CD8-positive, alpha-beta memory T cell (primary cell): ENCODE results near the gene POLR1C. TPM values are rescaled to one million over a fixed set of nuclear protein-coding genes. Genes with fewer than 3 reads are reported as not detected.

ENCODE experiments used
- CTCF ChIA-PET: fragments of 350-600 bp; sonication (Branson Sonifier 250); formaldehyde crosslinking; loops from one replicate; lab custom pipeline; 2021; ENCODE audit warnings: antibody characterized with exemption; lab: Charles Lee
- POLR2A ChIA-PET: fragments of 350-600 bp; sonication (Branson Sonifier 250); formaldehyde crosslinking; loops from one replicate; lab custom pipeline; 2021; ENCODE audit warnings: antibody characterized with exemption; lab: Charles Lee
- DNase-seq, 5 donors: peaks; one replicate each; pipeline versions ENCODE4 v3.0.0 to v3.0.0-alpha.2; 2020 to 2022; ENCODE audit warnings: mixed read lengths in 1 of 5
- H3K27ac ChIP-seq: one replicate; pipeline ENCODE4 v1.7.0; 2013; ENCODE audit warnings: low read depth, mild to moderate bottlenecking, low read length, moderate library complexity
- H3K27me3 ChIP-seq: 2 replicates; pipeline ENCODE4 v1.7.0; 2013; ENCODE audit warnings: low read length, mild to moderate bottlenecking; ENCODE audit not compliant: insufficient read depth, poor library complexity, severe bottlenecking
- H3K36me3 ChIP-seq: 2 replicates; pipeline ENCODE4 v1.7.0; 2013; ENCODE audit warnings: mild to moderate bottlenecking, low read length, moderate library complexity; ENCODE audit not compliant: insufficient read depth
- H3K4me1 ChIP-seq: 2 replicates; pipeline ENCODE4 v1.7.0; 2013; ENCODE audit warnings: mild to moderate bottlenecking, low read length, moderate library complexity; ENCODE audit not compliant: insufficient read depth
- H3K4me3 ChIP-seq: 2 replicates; pipeline ENCODE4 v1.7.0; 2013; ENCODE audit warnings: mild to moderate bottlenecking, low read length
- H3K9me3 ChIP-seq: 2 replicates; pipeline ENCODE4 v1.7.0; 2013; ENCODE audit warnings: mild to moderate bottlenecking, low read length
- H3K27ac Mint-ChIP-seq, 8 donors: one replicate each; pipeline ENCODE4 v1.8.0; 2020 to 2021; ENCODE audit warnings: mixed read lengths in 8 of 8, mild to moderate bottlenecking in 6 of 8, inconsistent platforms in 3 of 8, moderate library complexity in 3 of 8
- H3K27me3 Mint-ChIP-seq, 2 donors: one replicate each; pipeline ENCODE4 v1.8.0; 2020 to 2021; ENCODE audit warnings: mixed read lengths in 2 of 2, mild to moderate bottlenecking in 1 of 2, moderate library complexity in 1 of 2
- H3K36me3 Mint-ChIP-seq, 3 donors: one replicate each; pipeline ENCODE4 v1.8.0; 2020 to 2021; ENCODE audit warnings: mixed read lengths in 3 of 3, inconsistent platforms in 1 of 3, mild to moderate bottlenecking in 1 of 3
- H3K4me1 Mint-ChIP-seq, 3 donors: one replicate each; pipeline ENCODE4 v1.8.0; 2020 to 2021; ENCODE audit warnings: mixed read lengths in 3 of 3, inconsistent platforms in 1 of 3, mild to moderate bottlenecking in 1 of 3
- H3K4me3 Mint-ChIP-seq, 7 donors: one replicate each; pipeline ENCODE4 v1.8.0; 2020 to 2021; ENCODE audit warnings: mixed read lengths in 7 of 7, mild to moderate bottlenecking in 6 of 7, moderate library complexity in 4 of 7, inconsistent platforms in 2 of 7
- H3K9me3 Mint-ChIP-seq, 5 donors: one replicate each; pipeline ENCODE4 v1.8.0; 2020 to 2022; ENCODE audit warnings: mixed read lengths in 5 of 5, mild to moderate bottlenecking in 3 of 5, moderate library complexity in 2 of 5, inconsistent platforms in 1 of 5
- polyA plus RNA-seq: library from polyadenylated mRNA; unstranded; fragments of 300-500 nt; fragmentation: Illumina TruSeq; gene quantifications from one replicate; pipeline ENCODE4 v1.2.3, GENCODE V29; 2021
- total RNA-seq, 2 experiments: library from RNA; stranded (reverse); gene quantifications; one replicate each; pipeline ENCODE4 v1.2.3, GENCODE V29; 2021

Gene POLR1C
- total and polyA plus RNA-seq, 3 experiments from 2014 or later: 19.6 to 124 (median 122) TPM

- Histone ChIP-seq H3K9me3 (no peaks in the 10 kb centered on the region), H3K27me3 (peaks cover 11% of the 10 kb centered on the region), H3K27ac (no peak overlapping the region), H3K4me1 (peaks cover 6% of the 10 kb centered on the region), H3K4me3 (no peak overlapping the region), H3K36me3 (no peaks in the 10 kb centered on the region)
- Mint-ChIP-seq H3K27me3 (peaks cover 8 to 22% of the 10 kb centered on the region in 2 donors), H3K9me3 (no peaks in the 10 kb centered on the region), H3K36me3 (peaks cover 0 to 5% (median 0%) of the 10 kb centered on the region in 3 donors), H3K4me3 (no peak overlapping the region), H3K27ac (no peak overlapping the region), H3K4me1 (peaks cover 10 to 12% (median 12%) of the 10 kb centered on the region in 3 donors)
- ChIA-PET CTCF (interaction anchor here (1.0 kb wide), 1 partner anchor 24 kb away, joined by 3 read pairs; no protein-coding TSS in a partner anchor), POLR2A (no interaction called here)
- no peak for DNase-seq
These were observed 44.4 kb upstream of the POLR1C start for GRCh38 chr6:43472515-43472914.

- Mint-ChIP-seq H3K4me1 (peaks cover 32 to 38% (median 38%) of the 10 kb centered on the region in 3 donors), H3K9me3 (no peaks in the 10 kb centered on the region), H3K4me3 (peak overlapping the region in 2 of 7 donors; percentile 28 to 64), H3K27me3 (peaks cover 0 to 5% of the 10 kb centered on the region in 2 donors), H3K36me3 (peaks cover 0 to 17% (median 0%) of the 10 kb centered on the region in 3 donors), H3K27ac (peak overlapping the region in 5 of 8 donors; percentile 21 to 82 (median 58))
- no peak overlapping the region for H3K27ac ChIP-seq
- H3K4me3 ChIP-seq: no peak overlapping the region
- DNase-seq: no peak
- H3K36me3 ChIP-seq: no peaks in the 10 kb centered on the region
- ChIA-PET POLR2A (no interaction called here), CTCF (interaction anchor here (0.5 to 2.9 kb wide), 4 partner anchors 11 to 34 kb away, joined by 3 to 9 read pairs (median 6); partner anchors contain the start of gene DLK2)
- peaks cover 16% of the 10 kb centered on the region for H3K4me1 ChIP-seq
- no peaks in the 10 kb centered on the region for H3K9me3 ChIP-seq
- H3K27me3 ChIP-seq: no peaks in the 10 kb centered on the region
These were observed 41.4 kb upstream of the POLR1C start for GRCh38 chr6:43475516-43475915.

GRCh38 chr6:43476746-43477145 is 40.1 kb upstream of the POLR1C start:
- H3K36me3 Mint-ChIP-seq: peaks cover 0 to 20% (median 0%) of the 10 kb centered on the region in 3 donors
- H3K36me3 ChIP-seq: no peaks in the 10 kb centered on the region
- H3K9me3 ChIP-seq: no peaks in the 10 kb centered on the region
- peak overlapping the region; percentile 65 for H3K4me3 ChIP-seq
- ChIA-PET POLR2A (interaction anchor here (0.7 to 1.2 kb wide), 5 partner anchors 18 to 209 kb away, joined by 4 to 6 read pairs (median 5); partner anchors contain the start of genes ABCC10 and ZNF318), CTCF (interaction anchor here (0.7 to 2.9 kb wide), 4 partner anchors 19 to 107 kb away, joined by 4 to 10 read pairs (median 9); partner anchors contain the start of genes DLK2 and ZNF318)
- H3K4me3 Mint-ChIP-seq: peak overlapping the region; percentile 81 to 99 (median 88)
- no peaks in the 10 kb centered on the region for H3K27me3 ChIP-seq
- no peaks in the 10 kb centered on the region for H3K27me3 Mint-ChIP-seq
- H3K27ac ChIP-seq: peak overlapping the region; percentile 92
- H3K27ac Mint-ChIP-seq: peak overlapping the region; percentile 89 to 100 (median 97)
- H3K9me3 Mint-ChIP-seq: no peaks in the 10 kb centered on the region
- peak in 1 of 5 donors; percentile 17 for DNase-seq
- peaks cover 16% of the 10 kb centered on the region for H3K4me1 ChIP-seq
- peaks cover 36 to 49% (median 46%) of the 10 kb centered on the region in 3 donors for H3K4me1 Mint-ChIP-seq

- ChIA-PET POLR2A (interaction anchor here (0.6 to 1.2 kb wide), 9 partner anchors 17 to 731 kb away, joined by 4 to 7 read pairs (median 5); partner anchors contain the start of genes ABCC10, POLR1C, YIPF3 and ZNF318), CTCF (interaction anchor here (0.7 to 2.9 kb wide), 6 partner anchors 18 to 108 kb away, joined by 3 to 10 read pairs (median 6); partner anchors contain the start of genes DLK2 and ZNF318)
- no peaks in the 10 kb centered on the region for H3K27me3 ChIP-seq
- H3K9me3 Mint-ChIP-seq: no peaks in the 10 kb centered on the region
- peak within 1 kb of the TSS; percentile 92 for H3K27ac ChIP-seq
- peaks cover 16% of the 10 kb centered on the region for H3K4me1 ChIP-seq
- no peaks in the 10 kb centered on the region for H3K9me3 ChIP-seq
- peaks cover 42 to 56% (median 53%) of the 10 kb centered on the region in 3 donors for H3K4me1 Mint-ChIP-seq
- no peaks in the 10 kb centered on the region for H3K27me3 Mint-ChIP-seq
- peak; percentile 92 to 97 (median 95) for DNase-seq
- peak within 1 kb of the TSS; percentile 65 for H3K4me3 ChIP-seq
- H3K27ac Mint-ChIP-seq: peak within 1 kb of the TSS; percentile 89 to 100 (median 97)
- no peaks in the 10 kb centered on the region for H3K36me3 ChIP-seq
- H3K4me3 Mint-ChIP-seq: peak within 1 kb of the TSS; percentile 81 to 99 (median 88)
- peaks cover 0 to 23% (median 3%) of the 10 kb centered on the region in 3 donors for H3K36me3 Mint-ChIP-seq
These were observed 39.5 kb upstream of the POLR1C start, which contains the start of gene TJAP1 for GRCh38 chr6:43477235-43478007. Gene TJAP1, plus strand, starts transcription at chr6:43477570. Its CDS starts 21,432 bp downstream, at chr6:43499002.

- Mint-ChIP-seq H3K36me3 (peaks cover 0 to 25% (median 3%) of the 10 kb centered on the region in 3 donors), H3K9me3 (no peaks in the 10 kb centered on the region), H3K27ac (peak overlapping the region; percentile 89 to 100 (median 97)), H3K4me3 (peak overlapping the region; percentile 81 to 99 (median 88)), H3K27me3 (no peaks in the 10 kb centered on the region), H3K4me1 (peaks cover 44 to 58% (median 56%) of the 10 kb centered on the region in 3 donors)
- DNase-seq: no peak
- ChIA-PET POLR2A (interaction anchor here (0.6 to 1.2 kb wide), 6 partner anchors 17 to 138 kb away, joined by 4 to 7 read pairs (median 6); partner anchors contain the start of genes ABCC10, POLR1C, YIPF3 and ZNF318), CTCF (interaction anchor here (0.7 to 2.9 kb wide), 5 partner anchors 17 to 39 kb away, joined by 3 to 10 read pairs (median 9); partner anchors contain the start of gene DLK2)
- Histone ChIP-seq H3K27me3 (no peaks in the 10 kb centered on the region), H3K4me3 (peak overlapping the region; percentile 65), H3K9me3 (no peaks in the 10 kb centered on the region), H3K27ac (peak overlapping the region; percentile 92), H3K4me1 (peaks cover 16% of the 10 kb centered on the region), H3K36me3 (no peaks in the 10 kb centered on the region)
These were observed 38.9 kb upstream of the POLR1C start for GRCh38 chr6:43478008-43478372.

- Histone ChIP-seq H3K4me3 (no peak overlapping the region), H3K27ac (no peak overlapping the region), H3K36me3 (no peaks in the 10 kb centered on the region), H3K27me3 (no peaks in the 10 kb centered on the region), H3K9me3 (no peaks in the 10 kb centered on the region), H3K4me1 (peaks cover 16% of the 10 kb centered on the region)
- Mint-ChIP-seq H3K4me1 (peaks cover 53 to 73% (median 69%) of the 10 kb centered on the region in 3 donors), H3K36me3 (peaks cover 0 to 38% (median 5%) of the 10 kb centered on the region in 3 donors), H3K4me3 (peak overlapping the region in 2 of 7 donors; percentile 5 to 19), H3K27ac (peak overlapping the region in 3 of 8 donors; percentile 17 to 42 (median 17)), H3K27me3 (peaks cover 0 to 3% of the 10 kb centered on the region in 2 donors), H3K9me3 (no peaks in the 10 kb centered on the region)
- ChIA-PET POLR2A (no interaction called here), CTCF (interaction anchor here (0.6 kb wide), 1 partner anchor 30 kb away, joined by 3 read pairs; no protein-coding TSS in a partner anchor)
- no peak for DNase-seq
These were observed 35.8 kb upstream of the POLR1C start for GRCh38 chr6:43481075-43481474.

GRCh38 chr6:43481591-43482236 is 35.2 kb upstream of the POLR1C start:
- DNase-seq: no peak
- POLR2A ChIA-PET: no interaction called here
- peak overlapping the region in 3 of 8 donors; percentile 10 to 44 (median 22) for H3K27ac Mint-ChIP-seq
- Histone ChIP-seq H3K9me3 (no peaks in the 10 kb centered on the region), H3K27me3 (no peaks in the 10 kb centered on the region), H3K27ac (no peak overlapping the region), H3K4me3 (no peak overlapping the region), H3K36me3 (no peaks in the 10 kb centered on the region), H3K4me1 (peaks cover 13% of the 10 kb centered on the region)
- peaks cover 50 to 71% (median 65%) of the 10 kb centered on the region in 3 donors for H3K4me1 Mint-ChIP-seq
- no peaks in the 10 kb centered on the region for H3K9me3 Mint-ChIP-seq
- peaks cover 0 to 3% of the 10 kb centered on the region in 2 donors for H3K27me3 Mint-ChIP-seq
- peaks cover 0 to 41% (median 5%) of the 10 kb centered on the region in 3 donors for H3K36me3 Mint-ChIP-seq
- peak overlapping the region in 2 of 7 donors; percentile 49 to 71 for H3K4me3 Mint-ChIP-seq
- CTCF ChIA-PET: interaction anchor here (0.6 kb wide), 1 partner anchor 31 kb away, joined by 3 read pairs; no protein-coding TSS in a partner anchor
